H1 (cell line): ENCODE results near the gene MGLL. TPM values are rescaled to one million over a fixed set of nuclear protein-coding genes. Genes with fewer than 3 reads are reported as not detected.

Source experiments
- CTCF ChIA-PET: fragments of 300-600 bp; sonication (Branson Sonifier 250); formaldehyde crosslinking; loops from one replicate; lab custom pipeline; 2021; ENCODE audit not compliant: partially characterized antibody; lab: Charles Lee
- POLR2A ChIA-PET: fragments of 300-600 bp; sonication (Branson Sonifier 250); formaldehyde crosslinking; loops from one replicate; lab custom pipeline; 2021; ENCODE audit warnings: inconsistent platforms; ENCODE audit not compliant: partially characterized antibody; lab: Charles Lee
- DNase-seq, 2 experiments: peaks; one replicate each; pipeline versions ENCODE4 v3.0.0 to v3.0.0-alpha.2; 2010 to 2022; ENCODE audit warnings: low spot score in 2 of 2, low read depth in 1 of 2, mixed read lengths in 1 of 2
- FAIRE-seq: peaks from 2 replicates; lab custom pipeline; 2011; peaks lifted over from hg19 to GRCh38; lab: Jason Lieb, UNC
- H2AFZ ChIP-seq: 2 replicates; pipeline ENCODE4 v1.8.1; 2012; ENCODE audit warnings: low read length, inconsistent platforms
- H2AK5ac ChIP-seq: 2 replicates; pipeline ENCODE4 v1.6.1; 2013; ENCODE audit warnings: low read depth, low read length
- H2BK120ac ChIP-seq: replicated peaks from 2 replicates; pipeline ENCODE3; 2013; ENCODE audit warnings: low read depth, low read length, inconsistent platforms
- H2BK12ac ChIP-seq: 2 replicates; pipeline ENCODE4 v1.6.1; 2013; ENCODE audit warnings: low read depth, low read length
- H2BK15ac ChIP-seq: 2 replicates; pipeline ENCODE4 v1.6.1; 2013; ENCODE audit warnings: low read length
- H2BK20ac ChIP-seq: 2 replicates; pipeline ENCODE4 v1.6.1; 2013; ENCODE audit warnings: low read length
- H2BK5ac ChIP-seq: 2 replicates; pipeline ENCODE4 v1.6.1; 2013; ENCODE audit warnings: low read depth, low read length
- H3K14ac ChIP-seq: 2 replicates; pipeline ENCODE4 v1.6.1; 2013; ENCODE audit warnings: inconsistent platforms; ENCODE audit not compliant: insufficient read length
- H3K18ac ChIP-seq: 2 replicates; pipeline ENCODE4 v1.6.1; 2013; ENCODE audit warnings: low read length; ENCODE audit errors: extremely low read depth
- H3K23ac ChIP-seq: 2 replicates; pipeline ENCODE4 v1.6.1; 2013; ENCODE audit warnings: inconsistent platforms; ENCODE audit not compliant: insufficient read length
- H3K23me2 ChIP-seq: 2 replicates; pipeline ENCODE4 v1.6.1; 2013; ENCODE audit warnings: low read depth, low read length
- H3K27ac ChIP-seq: 2 replicates; pipeline ENCODE4 v1.6.1; 2011; ENCODE audit warnings: low read depth, low read length, inconsistent platforms
- H3K27me3 ChIP-seq, 4 experiments: replicated peaks in 1 of 4; 1 replicate in 1 of 4; 2 replicates in 3 of 4; pipeline versions ENCODE4 v1.6.1 to v1.8.1; 2011 to 2013; ENCODE audit warnings: low read length in 3 of 4, mild to moderate bottlenecking in 3 of 4, inconsistent platforms in 2 of 4, mixed read lengths in 2 of 4, moderate library complexity in 1 of 4; ENCODE audit not compliant: control insufficient read depth in 3 of 4, insufficient read depth in 3 of 4; ENCODE audit errors: extremely low read depth in 1 of 4
- H3K36me3 ChIP-seq, 4 experiments: 2 replicates each; pipeline versions ENCODE4 v1.6.1 to v1.8.1; 2011 to 2013; ENCODE audit warnings: mild to moderate bottlenecking in 4 of 4, low read length in 3 of 4, moderate library complexity in 2 of 4, control low read depth in 1 of 4, inconsistent platforms in 1 of 4; ENCODE audit not compliant: insufficient read depth in 4 of 4, control insufficient read depth in 2 of 4
- H3K4ac ChIP-seq: replicated peaks from 2 replicates; pipeline ENCODE3; 2013; ENCODE audit warnings: low read length, low read depth, mixed read lengths, inconsistent platforms; ENCODE audit not compliant: insufficient read length
- H3K4me1 ChIP-seq, 4 experiments: replicated peaks in 1 of 4; 1 replicate in 1 of 4; 2 replicates in 3 of 4; pipeline versions ENCODE4 v1.6.1 to v1.8.1; 2011 to 2013; ENCODE audit warnings: low read length in 3 of 4, inconsistent platforms in 2 of 4, mixed read lengths in 1 of 4; ENCODE audit not compliant: insufficient read depth in 4 of 4, control insufficient read depth in 3 of 4
- H3K4me2 ChIP-seq, 2 experiments: 2 replicates each; pipeline versions ENCODE4 v1.6.1 to v1.8.1; 2011 to 2013; ENCODE audit warnings: low read depth in 2 of 2, low read length in 2 of 2, control low read depth in 1 of 2, inconsistent platforms in 1 of 2, mild to moderate bottlenecking in 1 of 2; ENCODE audit not compliant: insufficient read depth in 1 of 2
- H3K4me3 ChIP-seq, 4 experiments: fragments of 200-600, 300-600 bp in 1 of 4; sonication (generic), shearing (Covaris generic), sonication (Bioruptor Twin) in 1 of 4; 2 replicates each; pipeline versions ENCODE4 v1.5.1 to v1.8.1; 2011 to 2016; ENCODE audit warnings: low read length in 4 of 4, low read depth in 3 of 4, control low read depth in 2 of 4, inconsistent platforms in 2 of 4, mild to moderate bottlenecking in 2 of 4, mixed read lengths in 1 of 4, moderate library complexity in 1 of 4; ENCODE audit not compliant: insufficient read depth in 2 of 4; ENCODE audit errors: extremely low read depth in 1 of 4
- H3K56ac ChIP-seq: replicated peaks from 2 replicates; pipeline ENCODE3; 2013; ENCODE audit warnings: low read depth, mild to moderate bottlenecking, mixed read lengths, low read length, inconsistent platforms; ENCODE audit not compliant: insufficient read length
- H3K79me1 ChIP-seq: 2 replicates; pipeline ENCODE4 v1.6.1; 2013; ENCODE audit warnings: low read depth, low read length, control low read depth
- H3K79me2 ChIP-seq, 2 experiments: 2 replicates each; pipeline versions ENCODE4 v1.6.1 to v1.8.1; 2012 to 2013; ENCODE audit warnings: low read length in 2 of 2, mild to moderate bottlenecking in 2 of 2, inconsistent platforms in 1 of 2; ENCODE audit not compliant: insufficient read depth in 2 of 2, control insufficient read depth in 1 of 2
- H3K9ac ChIP-seq, 4 experiments: replicated peaks in 1 of 4; 1 replicate in 1 of 4; 2 replicates in 3 of 4; pipeline versions ENCODE4 v1.6.1 to v1.8.1; 2011 to 2013; ENCODE audit warnings: low read depth in 3 of 4, low read length in 3 of 4, control low read depth in 2 of 4, mild to moderate bottlenecking in 2 of 4, moderate library complexity in 2 of 4, inconsistent platforms in 1 of 4; ENCODE audit errors: extremely low read depth in 1 of 4
- H3K9me3 ChIP-seq, 2 experiments: 2 replicates each; pipeline versions ENCODE4 v1.6.1 to v1.8.1; 2012 to 2013; ENCODE audit warnings: mild to moderate bottlenecking in 2 of 2, moderate library complexity in 2 of 2, control low read depth in 1 of 2, inconsistent platforms in 1 of 2, low read depth in 1 of 2, low read length in 1 of 2, mixed read lengths in 1 of 2; ENCODE audit not compliant: insufficient read depth in 2 of 2
- H4K20me1 ChIP-seq, 2 experiments: replicated peaks in 1 of 2; 2 replicates each; pipeline versions ENCODE3 to v1.8.1; 2011 to 2013; ENCODE audit warnings: inconsistent platforms in 2 of 2, low read length in 2 of 2, mild to moderate bottlenecking in 1 of 2; ENCODE audit not compliant: insufficient read depth in 2 of 2, control insufficient read depth in 1 of 2
- H4K5ac ChIP-seq: 2 replicates; pipeline ENCODE4 v1.6.1; 2013; ENCODE audit warnings: low read length, low read depth, mixed read lengths, inconsistent platforms; ENCODE audit not compliant: insufficient read length
- H4K8ac ChIP-seq: 2 replicates; pipeline ENCODE4 v1.8.0; 2013; ENCODE audit warnings: mild to moderate bottlenecking, moderate library complexity, low read length, inconsistent platforms; ENCODE audit not compliant: insufficient read depth; ENCODE audit errors: extremely low read depth
- H4K91ac ChIP-seq: replicated peaks from 2 replicates; pipeline ENCODE3; 2013; ENCODE audit warnings: low read length, mixed read lengths, inconsistent platforms; ENCODE audit not compliant: insufficient read length
- ASH2L ChIP-seq: fragments of 200-600, 300-600 bp; sonication (generic); IDR thresholded peaks from one replicate; pipeline ENCODE4 v1.7.1; 2017; ENCODE audit warnings: low read length
- BRCA1 ChIP-seq: IDR thresholded peaks from 2 replicates; pipeline ENCODE4 v1.6.1; 2012; ENCODE audit warnings: low read depth, low read length, improper control_type of control experiment
- CBX5 ChIP-seq: fragments of 300-800, 300-1000 bp; sonication (generic); IDR thresholded peaks from 2 replicates; pipeline ENCODE4 v1.7.1; 2016; ENCODE audit warnings: antibody characterized with exemption, low read length, low read depth
- HDAC2 ChIP-seq, 2 experiments: fragments of 300-600 bp in 1 of 2; sonication (generic) in 1 of 2; IDR thresholded peaks; 2 replicates each; pipeline ENCODE4 v1.6.1; 2011 to 2012; ENCODE audit warnings: low read depth in 2 of 2, low read length in 2 of 2, mild to moderate bottlenecking in 2 of 2, moderate library complexity in 2 of 2, borderline replicate concordance in 1 of 2, inconsistent platforms in 1 of 2
- PHF8 ChIP-seq: fragments of 200-600 bp; sonication (generic); conservative IDR thresholded peaks from 2 replicates; pipeline ENCODE4 v1.7.1; 2012; ENCODE audit warnings: low read depth, mild to moderate bottlenecking, inconsistent platforms, low read length, moderate library complexity
- POLR2AphosphoS5 ChIP-seq: IDR thresholded peaks from 2 replicates; pipeline ENCODE4 v1.6.1; 2011; ENCODE audit warnings: low read depth, low read length
- SAP30 ChIP-seq: fragments of 300-600 bp; sonication (generic); IDR thresholded peaks from 2 replicates; pipeline ENCODE4 v1.7.1; 2012; ENCODE audit warnings: low read length, moderate library complexity, mild to moderate bottlenecking, inconsistent platforms; ENCODE audit not compliant: insufficient read depth, insufficient replicate concordance
- SIN3A ChIP-seq, 2 experiments: IDR thresholded peaks in 1 of 2; conservative IDR thresholded peaks in 1 of 2; 2 replicates each; pipeline ENCODE4 v1.6.1; 2011 to 2012; ENCODE audit warnings: low read length in 2 of 2, improper control_type of control experiment in 1 of 2, low read depth in 1 of 2, mild to moderate bottlenecking in 1 of 2
- SP2 ChIP-seq: IDR thresholded peaks from 2 replicates; pipeline ENCODE4 v1.6.1; 2012; ENCODE audit warnings: mild to moderate bottlenecking, low read length, inconsistent platforms
- SUZ12 ChIP-seq: fragments of 200-600 bp; sonication (generic); IDR thresholded peaks from 2 replicates; pipeline ENCODE4 v1.6.1; 2012; ENCODE audit warnings: mild to moderate bottlenecking, inconsistent platforms, low read length, moderate library complexity, mixed read lengths
- TAF7 ChIP-seq: optimal IDR thresholded peaks from 2 replicates; pipeline ENCODE3; 2011; ENCODE audit warnings: low read depth, mild to moderate bottlenecking, inconsistent platforms, low read length, moderate library complexity, borderline replicate concordance
- WGBS, 2 experiments: shearing (Covaris generic) in 1 of 2; methylation state at CpG; one replicate each; pipeline versions ENCODE4 v1.1.6 to v1.1.7; 2013 to 2015; ENCODE audit warnings: low lambda C conversion rate in 2 of 2, mixed read lengths in 2 of 2, inconsistent platforms in 1 of 2, low coverage in 1 of 2, missing lambda C conversion rate in 1 of 2; ENCODE audit not compliant: insufficient replicate concordance in 2 of 2, insufficient coverage in 1 of 2, insufficient read length in 1 of 2; ENCODE audit errors: extremely low coverage in 1 of 2, missing lambda C conversion rate in 1 of 2; 5-methylcytosine and 5-hydroxymethylcytosine counted together
- polyA plus RNA-seq, 7 experiments: library from polyadenylated mRNA; depleted of rRNA in 3 of 7; stranded (reverse) in 5 of 7; unstranded in 2 of 7; fragments of >200 nt in 5 of 7; fragments of 200-250 nt in 2 of 7; gene quantifications; 1 replicate in 5 of 7; 2 replicates in 1 of 7; 4 replicates in 1 of 7; pipeline versions ENCODE4 v1.2.1 to v1.2.3, GENCODE V29; 2011 to 2013; ENCODE audit warnings: missing spikeins in 2 of 7, mixed read lengths in 2 of 7
- total RNA-seq: library from RNA; stranded (reverse); fragmentation: NEBNext Ultra II Directional; extraction: Animal tissue kit (Norgen Biotek cat#: 25700); gene quantifications from 2 replicates; pipeline ENCODE4 v1.2.1, GENCODE V29; 2021
- TF ChIP-seq, protein P1 (sequence below): IDR thresholded peaks from 2 replicates; pipeline ENCODE4 v1.6.1; 2012; ENCODE audit warnings: low read length, inconsistent platforms

The MGLL gene
- total and polyA plus RNA-seq, 2 of the 8 experiments (the other 6 are each of a cell fraction or from before 2014, with no cell fraction given): 0.05 to 0.34 TPM

DNA sequence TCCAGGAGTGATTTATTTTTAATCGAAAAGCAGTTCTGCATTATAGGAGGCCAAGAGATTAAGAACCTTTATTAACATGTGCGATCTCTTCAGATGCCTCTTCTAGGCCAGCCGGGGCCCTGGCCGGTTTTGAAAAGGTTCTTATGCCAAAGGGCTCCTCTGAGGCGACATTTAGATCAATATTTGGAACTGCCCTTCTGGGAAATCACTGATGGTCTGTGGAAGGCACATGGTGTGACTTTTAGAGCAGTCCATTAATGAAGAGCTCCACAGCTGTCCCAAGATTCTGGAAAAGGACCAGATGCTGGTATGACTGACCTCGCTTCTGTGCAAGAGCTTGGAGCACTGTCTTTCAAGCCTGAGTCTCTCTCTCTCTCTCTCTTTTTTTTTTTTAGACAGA, 19.7 kb downstream of the MGLL start:
- no peak overlapping the region for H3K18ac ChIP-seq
- peaks cover 4% of the 10 kb centered on the region; the same call in 1 of the 2 replicates for H3K23me2 ChIP-seq
- H3K4me1 ChIP-seq: no peaks in the 10 kb centered on the region
- H3K27me3 ChIP-seq: no peaks in the 10 kb centered on the region
- H4K5ac ChIP-seq: no peak overlapping the region
- no peaks in the 10 kb centered on the region for H3K36me3 ChIP-seq
- no peak overlapping the region for H2BK15ac ChIP-seq
- no peak overlapping the region for H3K4ac ChIP-seq
- FAIRE-seq (no peak), DNase-seq (no peak)
- peaks cover 0 to 4% of the 10 kb centered on the region in 2 experiments for H4K20me1 ChIP-seq
- no peak overlapping the region for H2AFZ ChIP-seq
- ChIA-PET POLR2A (no interaction called here), CTCF (interaction anchor here (0.7 to 3.0 kb wide), 3 partner anchors 11 to 103 kb away, joined by 3 to 15 read pairs (median 5); no protein-coding TSS in a partner anchor)
- H3K4me2 ChIP-seq: no peak overlapping the region
- no peak overlapping the region for H4K8ac ChIP-seq
- no peak overlapping the region for H2AK5ac ChIP-seq
- 0 out of 4 replicates have a peak, but pooled peaks cover 0 to 2% of the 10 kb centered on the region in 2 experiments for H3K9me3 ChIP-seq
- H4K91ac ChIP-seq: no peak overlapping the region
- no peak overlapping the region for H3K23ac ChIP-seq
- H3K27ac ChIP-seq: no peak overlapping the region
- H2BK120ac ChIP-seq: no peak overlapping the region
- H3K4me3 ChIP-seq: no peak overlapping the region
- H3K9ac ChIP-seq: no peak overlapping the region
- H3K56ac ChIP-seq: no peak overlapping the region
- no peaks in the 10 kb centered on the region for H3K79me2 ChIP-seq
- WGBS, 2 experiments: 90% methylated on average over 6 of the region's 6 CpGs; no CpG with 5 or more reads in 1 of the 2 experiments
- no peaks in the 10 kb centered on the region for H3K79me1 ChIP-seq
- H2BK5ac ChIP-seq: no peak overlapping the region
- H2BK12ac ChIP-seq: no peak overlapping the region
- no peak overlapping the region for H3K14ac ChIP-seq
- no peak overlapping the region for H2BK20ac ChIP-seq
- no peak for TF ChIP-seq SUZ12
- TF ChIP-seq, protein P1, sequence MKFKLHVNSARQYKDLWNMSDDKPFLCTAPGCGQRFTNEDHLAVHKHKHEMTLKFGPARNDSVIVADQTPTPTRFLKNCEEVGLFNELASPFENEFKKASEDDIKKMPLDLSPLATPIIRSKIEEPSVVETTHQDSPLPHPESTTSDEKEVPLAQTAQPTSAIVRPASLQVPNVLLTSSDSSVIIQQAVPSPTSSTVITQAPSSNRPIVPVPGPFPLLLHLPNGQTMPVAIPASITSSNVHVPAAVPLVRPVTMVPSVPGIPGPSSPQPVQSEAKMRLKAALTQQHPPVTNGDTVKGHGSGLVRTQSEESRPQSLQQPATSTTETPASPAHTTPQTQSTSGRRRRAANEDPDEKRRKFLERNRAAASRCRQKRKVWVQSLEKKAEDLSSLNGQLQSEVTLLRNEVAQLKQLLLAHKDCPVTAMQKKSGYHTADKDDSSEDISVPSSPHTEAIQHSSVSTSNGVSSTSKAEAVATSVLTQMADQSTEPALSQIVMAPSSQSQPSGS: no peak
- no peak for TF ChIP-seq ASH2L
- TF ChIP-seq HDAC2 (IDR thresholded peaks at IDR 0.05; ENCODE audit: borderline replicate concordance in 1 of 2, low read depth in 2 of 2, low read length in 2 of 2): no peak
- TF ChIP-seq SAP30: no peak
- TF ChIP-seq PHF8: no peak
- TF ChIP-seq SP2: no peak
- TF ChIP-seq POLR2AphosphoS5: no peak
- no peak for TF ChIP-seq SIN3A (conservative IDR thresholded peaks at IDR 0.05 in 1 of 2, IDR thresholded peaks at IDR 0.05 in 1 of 2; ENCODE audit: low read depth in 1 of 2, low read length in 2 of 2)
- no peak for TF ChIP-seq BRCA1
- no peak for TF ChIP-seq CBX5
- no peak for TF ChIP-seq TAF7
